Transverse colon (tissue), 4 donors: ENCODE results near the gene SMIM44.

Experiments used
- CTCF ChIP-seq, 5 experiments: fragments of 200-600 bp in 3 of 5; fragments of 450-650 bp in 2 of 5; sonication (generic) in 3 of 5; IDR thresholded peaks; 1 replicate in 2 of 5; 2 replicates in 3 of 5; pipeline ENCODE4 v1.5.1; 2016 to 2017; ENCODE audit warnings: antibody characterized with exemption in 5 of 5, inconsistent platforms in 3 of 5, mild to moderate bottlenecking in 2 of 5, moderate library complexity in 1 of 5
- POLR2A ChIP-seq: fragments of 450-650 bp; IDR thresholded peaks from one replicate; pipeline ENCODE4 v1.6.1; 2016; ENCODE audit warnings: antibody characterized with exemption, mild to moderate bottlenecking, moderate library complexity
- POLR2AphosphoS5 ChIP-seq, 3 donors: sonication (generic); formaldehyde crosslinking; IDR thresholded peaks; one replicate each; pipeline ENCODE4 v1.6.1; 2016; ENCODE audit warnings: antibody characterized with exemption in 3 of 3

DNA sequence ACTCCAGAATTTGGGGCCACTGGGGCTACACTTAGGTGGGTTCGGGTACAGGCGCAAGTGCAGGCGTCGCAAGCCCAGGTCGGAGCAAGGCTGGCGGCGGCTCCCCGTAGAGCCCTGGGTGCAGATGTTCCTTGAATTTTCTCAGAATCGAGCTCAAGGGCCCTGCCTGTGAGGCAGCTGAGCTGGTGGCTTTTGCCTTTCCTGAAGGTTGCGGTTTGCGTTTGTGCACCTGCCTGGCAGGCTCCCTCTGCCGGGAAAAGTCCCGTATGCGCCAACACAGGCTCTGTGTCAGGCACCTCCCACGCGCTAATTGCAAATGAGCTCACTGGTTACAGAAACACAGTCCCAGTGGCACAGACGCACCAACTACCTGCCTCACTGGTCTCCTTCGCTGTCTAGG, 11.3 kb upstream of the SMIM44 start:
- no peak for TF ChIP-seq CTCF (IDR thresholded peaks at IDR 0.05)
- no peak for TF ChIP-seq POLR2A
- TF ChIP-seq POLR2AphosphoS5 (IDR thresholded peaks at IDR 0.05), result no peak
